Measurements from ENCODE around the gene LYRM2.

DNA sequence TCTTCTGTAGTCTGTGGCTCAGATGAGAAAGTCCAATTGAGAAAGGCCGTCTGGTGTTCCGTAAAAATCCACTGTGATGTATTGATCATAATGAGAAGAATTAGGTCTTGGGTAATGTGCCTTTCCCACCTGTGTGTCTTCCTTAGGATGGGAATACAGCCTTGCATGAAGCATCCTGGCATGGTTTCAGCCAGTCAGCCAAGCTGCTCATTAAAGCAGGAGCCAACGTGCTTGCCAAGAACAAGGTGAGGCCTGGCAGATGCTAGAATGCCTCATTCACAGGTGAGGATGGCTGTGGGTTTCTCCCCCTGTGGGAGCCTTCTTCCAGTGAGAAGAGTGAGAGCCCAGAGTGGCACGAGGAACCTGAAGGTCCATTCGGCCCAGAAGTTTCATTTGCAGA lies 32.7 kb downstream of the LYRM2 start:
- TF ChIP-seq, protein P1, sequence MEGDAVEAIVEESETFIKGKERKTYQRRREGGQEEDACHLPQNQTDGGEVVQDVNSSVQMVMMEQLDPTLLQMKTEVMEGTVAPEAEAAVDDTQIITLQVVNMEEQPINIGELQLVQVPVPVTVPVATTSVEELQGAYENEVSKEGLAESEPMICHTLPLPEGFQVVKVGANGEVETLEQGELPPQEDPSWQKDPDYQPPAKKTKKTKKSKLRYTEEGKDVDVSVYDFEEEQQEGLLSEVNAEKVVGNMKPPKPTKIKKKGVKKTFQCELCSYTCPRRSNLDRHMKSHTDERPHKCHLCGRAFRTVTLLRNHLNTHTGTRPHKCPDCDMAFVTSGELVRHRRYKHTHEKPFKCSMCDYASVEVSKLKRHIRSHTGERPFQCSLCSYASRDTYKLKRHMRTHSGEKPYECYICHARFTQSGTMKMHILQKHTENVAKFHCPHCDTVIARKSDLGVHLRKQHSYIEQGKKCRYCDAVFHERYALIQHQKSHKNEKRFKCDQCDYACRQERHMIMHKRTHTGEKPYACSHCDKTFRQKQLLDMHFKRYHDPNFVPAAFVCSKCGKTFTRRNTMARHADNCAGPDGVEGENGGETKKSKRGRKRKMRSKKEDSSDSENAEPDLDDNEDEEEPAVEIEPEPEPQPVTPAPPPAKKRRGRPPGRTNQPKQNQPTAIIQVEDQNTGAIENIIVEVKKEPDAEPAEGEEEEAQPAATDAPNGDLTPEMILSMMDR (conservative IDR thresholded peaks at IDR 0.05), result no peak
- TF ChIP-seq ZFX (IDR thresholded peaks at IDR 0.05), result no peak

Measured in C4-2B (cell line).